Thyroid gland (tissue), 4 donors: ENCODE measurements around the gene UBA1. TPM values are rescaled to one million over a fixed set of nuclear protein-coding genes. Genes with fewer than 3 reads are reported as not detected.

Experiments
- DNase-seq, 2 donors: peaks; one replicate each; pipeline ENCODE4 v3.0.0-alpha.2; 2019
- H3K27ac ChIP-seq, 3 donors: fragments of 200-600 bp; sonication (generic); 1 replicate in 2 of 3; 2 replicates in 1 of 3; pipeline ENCODE4 v1.5.1; 2016 to 2019; ENCODE audit warnings: mild to moderate bottlenecking in 1 of 3, moderate library complexity in 1 of 3
- H3K27me3 ChIP-seq: fragments of 200-600 bp; sonication (generic); one replicate; pipeline ENCODE4 v1.5.1; 2019
- H3K36me3 ChIP-seq, 2 donors: fragments of 200-600 bp; sonication (generic); one replicate each; pipeline ENCODE4 v1.5.1; 2016 to 2019
- H3K4me1 ChIP-seq, 2 donors: fragments of 200-600 bp; sonication (generic); one replicate each; pipeline ENCODE4 v1.5.1; 2017 to 2019
- H3K4me3 ChIP-seq, 3 donors: fragments of 200-600 bp; sonication (generic); replicated peaks in 1 of 3; 1 replicate in 2 of 3; 2 replicates in 1 of 3; pipeline ENCODE4 v1.5.1; 2016; ENCODE audit warnings: mild to moderate bottlenecking in 1 of 3
- H3K9me3 ChIP-seq: fragments of 200-600 bp; sonication (generic); one replicate; pipeline ENCODE4 v1.5.1; 2017
- CTCF ChIP-seq, 6 experiments: fragments of 200-600 bp in 3 of 6; fragments of 450-650 bp in 3 of 6; sonication (generic) in 3 of 6; IDR thresholded peaks; one replicate each; pipeline ENCODE4 v1.5.1; 2016 to 2019; ENCODE audit warnings: antibody characterized with exemption in 6 of 6, mild to moderate bottlenecking in 2 of 6, inconsistent platforms in 1 of 6, moderate library complexity in 1 of 6
- POLR2A ChIP-seq, 2 donors: fragments of 450-650 bp; IDR thresholded peaks; one replicate each; pipeline ENCODE4 v1.6.1; 2017; ENCODE audit warnings: antibody characterized with exemption in 2 of 2, mild to moderate bottlenecking in 2 of 2, moderate library complexity in 1 of 2
- WGBS, 2 donors: methylation state at CpG; one replicate each; pipeline ENCODE4 v1.1.5; 2017; 5-methylcytosine and 5-hydroxymethylcytosine counted together
- intact Hi-C: fragments of 100-400 bp; cut with DNase I; formaldehyde crosslinking; loops from one replicate; pipeline ENCODE4 v1.15.1; 2023
- total RNA-seq, 4 donors: library from RNA; depleted of rRNA; stranded (reverse); fragments of >200 nt; gene quantifications; one replicate each; pipeline ENCODE4 v1.2.3, GENCODE V29; 2016

The UBA1 gene
- total RNA-seq, 4 donors from 2014 or later = 159 to 293 (median 201) TPM

- WGBS, 2 donors = 94% methylated on average over 11 of the region's 16 CpGs; no CpG with 5 or more reads in 1 of the 2 donors
- H3K27me3 ChIP-seq = no peaks in the 10 kb centered on the region
- intact Hi-C loops = no loop called here
- H3K9me3 ChIP-seq = no peaks in the 10 kb centered on the region
- no peak overlapping the region for H3K27ac ChIP-seq
- DNase-seq = no peak
- H3K36me3 ChIP-seq = peaks cover 13 to 49% of the 10 kb centered on the region in 2 donors
- H3K4me3 ChIP-seq = no peak overlapping the region
- TF ChIP-seq POLR2A (IDR thresholded peaks at IDR 0.05) (no peak), CTCF (IDR thresholded peaks at IDR 0.05) (no peak)
- H3K4me1 ChIP-seq = no peaks in the 10 kb centered on the region
These were observed 51.0 kb downstream of the UBA1 start for GRCh38 chrX:47244676-47245075.

GRCh38 chrX:47245156-47245555, 51.5 kb downstream of the UBA1 start:
- Histone ChIP-seq H3K4me1 (no peaks in the 10 kb centered on the region), H3K4me3 (no peak overlapping the region), H3K36me3 (peaks cover 11 to 48% of the 10 kb centered on the region in 2 donors), H3K27me3 (no peaks in the 10 kb centered on the region), H3K9me3 (no peaks in the 10 kb centered on the region), H3K27ac (no peak overlapping the region)
- DNase-seq = no peak
- WGBS, 2 donors = 89 to 95% methylated on average over 7 to 8 of the region's 10 CpGs
- TF ChIP-seq POLR2A (IDR thresholded peaks at IDR 0.05) (no peak), CTCF (IDR thresholded peaks at IDR 0.05) (no peak)
- intact Hi-C loops = no loop called here

- H3K36me3 ChIP-seq = peaks cover 0 to 28% of the 10 kb centered on the region in 2 donors
- H3K27ac ChIP-seq = no peak overlapping the region
- WGBS, 2 donors = 87 to 88% methylated on average over 18 to 23 of the region's 23 CpGs
- DNase-seq = no peak
- TF ChIP-seq POLR2A (IDR thresholded peaks at IDR 0.05) (no peak), CTCF (IDR thresholded peaks at IDR 0.05) (no peak)
- H3K27me3 ChIP-seq = no peaks in the 10 kb centered on the region
- intact Hi-C loops = no loop called here
- no peaks in the 10 kb centered on the region for H3K9me3 ChIP-seq
- no peak overlapping the region for H3K4me3 ChIP-seq
- H3K4me1 ChIP-seq = no peaks in the 10 kb centered on the region
These were observed 53.8 kb downstream of the UBA1 start for GRCh38 chrX:47247206-47247998.

- intact Hi-C loops = no loop called here
- Histone ChIP-seq H3K36me3 (peaks cover 0 to 24% of the 10 kb centered on the region in 2 donors), H3K9me3 (no peaks in the 10 kb centered on the region), H3K4me1 (no peaks in the 10 kb centered on the region), H3K27me3 (no peaks in the 10 kb centered on the region), H3K4me3 (no peak overlapping the region), H3K27ac (no peak overlapping the region)
- no peak for DNase-seq
- TF ChIP-seq CTCF (IDR thresholded peaks at IDR 0.05) (no peak), POLR2A (IDR thresholded peaks at IDR 0.05) (no peak)
- 89% methylated on average over 13 of the region's 13 CpGs for whole genome bisulfite sequencing, 2 donors
These were observed 54.3 kb downstream of the UBA1 start for GRCh38 chrX:47247999-47248320.

- 89 to 100% methylated on average over 1 to 2 of the region's 6 CpGs for WGBS, 2 donors
- Histone ChIP-seq H3K9me3 (no peaks in the 10 kb centered on the region), H3K4me1 (no peaks in the 10 kb centered on the region), H3K27ac (no peak overlapping the region), H3K27me3 (no peaks in the 10 kb centered on the region), H3K4me3 (no peak overlapping the region), H3K36me3 (peaks cover 0 to 19% of the 10 kb centered on the region in 2 donors)
- no peak for DNase-seq
- intact Hi-C loops = no loop called here
- TF ChIP-seq POLR2A (IDR thresholded peaks at IDR 0.05) (no peak), CTCF (IDR thresholded peaks at IDR 0.05) (no peak)
These were observed 54.9 kb downstream of the UBA1 start for GRCh38 chrX:47248576-47248975.
